Bronchial smooth muscle cell (primary cell): ENCODE data around the gene UBE2D3. TPM values are rescaled to one million over a fixed set of nuclear protein-coding genes. Genes with fewer than 3 reads are reported as not detected.

Source experiments
- total RNA-seq: library from RNA; depleted of rRNA; stranded (reverse); fragments of >200 nt; gene quantifications from 2 replicates; pipeline ENCODE4 v1.2.1, GENCODE V29; 2014

Gene UBE2D3
- total RNA-seq = 205 and 206 TPM in 2 replicates

GRCh38 chr4:102826890-102827673, at the start of gene UBE2D3:
Gene UBE2D3 (minus strand): TSS chr4:102827551. CDS start chr4:102826508, 1,043 bp downstream.

GRCh38 chr4:102868781-102869568, 41.6 kb upstream of the UBE2D3 start, which contains the start of gene CISD2:
Gene CISD2 (plus strand): TSS chr4:102868992. CDS start chr4:102869085, 93 bp downstream.

GRCh38 chr4:102760645-102761295, 66.6 kb downstream of the UBE2D3 start, which contains the start of gene MANBA:
Gene MANBA (minus strand): TSS chr4:102760968. CDS start chr4:102760894, 74 bp downstream.

Other genes starting within 250 kb of the UBE2D3 start
- gene MANBA, start 66.6 kb downstream of the UBE2D3 start, total RNA-seq = 59.7 and 83.5 TPM in 2 replicates
- 35.9 and 40.0 TPM in 2 replicates for gene CISD2, start 41.4 kb upstream of the UBE2D3 start, total RNA-seq
- 1.1 and 2.2 TPM in 2 replicates for gene SLC9B1, start 192.2 kb upstream of the UBE2D3 start, total RNA-seq
- gene SLC9B2, start 249.2 kb upstream of the UBE2D3 start, total RNA-seq = 8.4 and 14.8 TPM in 2 replicates